GM19328 (cell line): Measurements from ENCODE around the gene THADA.
"Not testable (repeated sequence)": the region's sequence is repeated elsewhere in the genome, so short reads cannot be mapped to it uniquely, and the experiment has no call there.

ENCODE experiments used
- ATAC-seq: cut with Tn5 transposase; IDR thresholded peaks from one replicate; pipeline ENCODE4 v1.9.1; 2021; ENCODE audit warnings: mild to moderate bottlenecking, moderate library complexity; ENCODE audit not compliant: unreplicated experiment

The THADA gene

GRCh38 chr2:43540021-43540779 lies 55.6 kb downstream of the THADA start:
- no peak for ATAC-seq

DNA sequence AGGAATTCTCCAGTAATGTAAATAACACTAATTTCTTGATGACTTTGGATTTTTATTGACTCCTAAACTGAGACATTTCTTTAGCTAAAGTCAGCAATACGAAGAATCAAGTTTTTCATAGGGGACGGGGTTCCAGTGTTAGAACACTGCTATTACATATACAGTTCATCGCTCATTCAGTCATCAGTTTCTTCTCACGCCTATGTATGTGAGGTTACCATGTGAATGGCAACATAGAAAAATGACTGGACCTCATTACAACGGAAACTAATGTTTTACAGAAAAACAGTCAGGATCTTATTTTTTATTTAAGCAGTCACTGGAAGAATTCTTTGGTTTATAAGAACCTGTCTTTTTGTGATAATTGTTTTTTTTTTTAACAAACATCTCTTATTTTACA lies 56.4 kb downstream of the THADA start:
- ATAC-seq = no peak

DNA sequence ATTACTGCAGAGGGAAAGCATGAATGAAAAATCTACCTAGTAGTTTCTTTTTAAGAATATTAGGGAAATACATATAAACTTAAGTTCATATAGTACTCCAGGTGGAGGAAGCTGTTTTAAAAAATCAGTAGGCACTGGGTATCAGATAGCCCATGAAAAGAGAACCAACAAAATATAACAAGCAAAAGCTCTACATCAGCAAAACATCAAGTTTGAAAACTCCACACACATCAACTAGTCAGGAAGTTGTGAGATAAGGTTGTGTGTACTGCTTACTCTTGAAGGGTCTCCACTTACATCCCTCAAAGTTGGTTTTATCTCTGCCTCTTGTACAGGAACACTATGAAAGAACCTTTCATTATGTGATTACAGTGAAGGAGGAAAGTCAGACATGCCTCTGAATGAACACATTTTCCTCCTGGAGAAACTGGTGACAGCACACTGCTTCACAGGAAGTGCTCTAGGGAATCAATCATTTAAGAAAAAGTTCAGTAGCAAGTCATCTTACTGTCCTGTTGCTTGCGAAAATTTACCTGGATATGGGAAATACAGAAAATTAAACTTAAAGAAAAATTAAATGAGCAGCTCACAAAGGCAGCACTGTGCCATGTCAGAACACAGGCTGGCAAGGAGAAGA lies 57.7 kb downstream of the THADA start:
- no peak for ATAC-seq

- ATAC-seq = no peak
Observed at GRCh38 chr2:43537137-43537536, 58.7 kb downstream of the THADA start.

- ATAC-seq = no peak
Observed at GRCh38 chr2:43534569-43534968, 61.3 kb downstream of the THADA start.

DNA sequence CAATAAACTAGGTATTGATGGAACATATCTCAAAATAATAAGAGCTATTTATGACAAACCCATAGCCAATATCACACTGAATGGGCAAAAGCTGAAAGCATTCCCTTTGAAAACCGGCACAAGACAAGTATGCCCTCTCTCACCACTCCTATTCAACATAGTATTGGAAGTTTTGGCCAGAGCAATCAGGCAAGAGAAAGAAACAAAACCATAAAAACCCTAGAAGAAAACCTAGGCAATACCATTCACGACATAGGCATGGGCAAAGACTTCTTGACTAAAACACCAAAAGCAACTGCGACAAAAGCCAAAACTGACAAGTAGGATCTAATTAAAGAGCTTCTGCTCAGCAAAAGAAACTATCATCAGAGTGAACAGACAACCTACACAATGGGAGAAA lies 63.3 kb downstream of the THADA start:
- not testable (repeated sequence) for ATAC-seq

GRCh38 chr2:43531251-43531650 lies 64.6 kb downstream of the THADA start:
- ATAC-seq = no peak

- ATAC-seq = no peak
Observed at GRCh38 chr2:43526994-43527393, 68.8 kb downstream of the THADA start.

GRCh38 chr2:43525506-43525905 lies 70.3 kb downstream of the THADA start:
- no peak for ATAC-seq

DNA sequence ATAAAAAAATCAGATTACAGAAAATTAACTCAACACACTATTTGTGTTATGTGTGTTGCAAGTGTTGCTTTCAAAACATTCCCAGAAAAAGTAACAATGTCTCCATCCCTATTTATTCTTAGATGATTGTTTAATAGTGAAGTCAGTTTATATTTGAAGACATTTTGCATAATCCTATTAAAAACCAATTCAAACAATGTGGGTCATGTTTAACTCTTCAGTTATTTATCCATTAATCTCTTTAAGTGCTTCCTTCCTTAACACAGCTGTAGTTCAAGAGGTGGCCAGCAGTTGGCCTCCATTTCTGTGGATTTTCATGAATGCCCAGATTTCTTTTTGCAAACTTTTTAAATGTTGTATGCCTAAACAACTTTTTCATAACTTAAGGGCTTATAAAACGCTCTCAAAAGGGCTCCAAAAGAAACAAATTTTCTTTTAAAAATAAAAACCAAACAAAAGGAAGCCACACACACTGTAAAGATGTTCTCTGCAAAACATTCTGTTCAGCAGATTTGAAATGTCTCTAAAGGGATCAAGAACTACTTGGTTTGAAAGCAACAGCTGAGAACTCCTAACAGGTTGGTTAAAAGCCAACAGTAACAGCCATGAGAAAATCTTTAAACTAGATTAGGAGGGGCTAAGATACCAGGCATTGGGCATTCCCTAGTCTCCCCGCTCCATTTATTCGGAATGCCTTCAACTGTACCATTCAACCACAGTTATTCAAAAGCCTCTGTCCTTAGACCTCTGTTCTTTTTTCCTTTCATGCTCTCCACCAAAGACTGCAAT lies 71.5 kb downstream of the THADA start:
- ATAC-seq = no peak

- no peak for ATAC-seq
Observed at GRCh38 chr2:43522177-43522576, 73.7 kb downstream of the THADA start.

GRCh38 chr2:43521568-43521967 lies 74.3 kb downstream of the THADA start:
- ATAC-seq = no peak

- ATAC-seq = no peak
Observed at GRCh38 chr2:43520919-43521318, 74.9 kb downstream of the THADA start.

DNA sequence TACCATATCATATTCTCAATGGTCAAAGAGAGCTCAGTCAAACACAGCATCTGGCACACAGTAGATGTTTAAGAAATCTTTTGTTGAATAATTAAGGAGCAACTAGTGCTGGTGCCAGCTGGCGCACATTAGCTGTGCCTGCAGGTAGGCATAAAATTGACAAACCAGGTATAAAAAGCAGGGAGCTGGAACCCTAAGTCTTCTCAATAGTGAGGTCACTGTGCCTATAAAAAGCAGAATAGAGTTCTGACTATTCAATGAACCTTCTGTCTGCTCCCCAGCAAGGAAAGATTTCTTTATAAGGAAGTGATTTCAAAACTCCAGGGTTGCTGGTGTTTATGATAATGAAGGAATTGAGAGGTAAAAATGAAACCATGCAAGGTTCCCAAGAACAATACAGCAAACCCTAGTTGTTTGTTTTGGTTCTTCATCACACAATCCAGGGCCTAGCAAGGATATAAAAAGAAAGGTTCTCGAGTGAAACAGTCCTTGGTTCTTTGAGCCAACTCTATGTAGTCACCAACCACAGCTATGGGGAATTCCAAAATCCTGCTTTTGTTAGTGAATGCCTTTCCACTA lies 76.1 kb downstream of the THADA start:
- no peak for ATAC-seq

DNA sequence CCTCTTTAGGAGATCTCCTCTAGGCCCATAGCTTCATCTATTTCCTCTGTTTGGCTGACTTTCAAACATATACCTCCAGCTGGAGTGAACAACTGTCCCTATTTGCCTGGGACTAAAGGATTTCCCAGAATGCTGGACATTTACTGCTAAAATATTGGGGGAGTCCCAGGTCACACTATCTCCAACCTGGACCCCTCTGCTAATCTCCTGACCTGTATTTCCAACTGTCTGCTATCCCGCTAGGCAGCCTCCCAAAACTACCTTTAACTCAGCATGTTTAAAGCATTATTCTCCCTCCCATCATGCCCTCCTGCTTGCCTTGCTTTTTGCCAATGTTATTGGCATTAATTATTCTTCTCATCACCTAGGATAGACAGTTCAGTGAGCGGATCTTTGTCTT lies 77.1 kb downstream of the THADA start:
- no peak for ATAC-seq

DNA sequence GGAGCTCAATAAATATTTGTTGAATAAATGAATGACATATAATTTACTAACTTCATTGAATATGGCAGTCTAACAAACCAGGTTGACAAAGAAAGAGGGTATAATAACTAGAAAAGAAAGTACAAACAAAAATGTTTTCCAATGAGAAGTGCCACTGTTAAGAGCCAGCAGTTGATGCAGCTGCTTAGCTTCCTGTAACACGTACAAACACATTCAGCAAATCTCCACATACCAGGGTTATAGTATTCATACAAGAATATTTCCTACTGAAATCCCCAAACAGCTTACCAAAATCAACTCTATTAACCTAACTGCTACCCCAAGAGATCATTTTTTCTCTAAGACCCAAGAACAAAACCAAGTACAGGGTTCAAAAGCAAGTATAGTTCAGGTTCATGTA lies 77.7 kb downstream of the THADA start:
- no peak for ATAC-seq

- no peak for ATAC-seq
Observed at GRCh38 chr2:43515807-43516497, 79.9 kb downstream of the THADA start.

DNA sequence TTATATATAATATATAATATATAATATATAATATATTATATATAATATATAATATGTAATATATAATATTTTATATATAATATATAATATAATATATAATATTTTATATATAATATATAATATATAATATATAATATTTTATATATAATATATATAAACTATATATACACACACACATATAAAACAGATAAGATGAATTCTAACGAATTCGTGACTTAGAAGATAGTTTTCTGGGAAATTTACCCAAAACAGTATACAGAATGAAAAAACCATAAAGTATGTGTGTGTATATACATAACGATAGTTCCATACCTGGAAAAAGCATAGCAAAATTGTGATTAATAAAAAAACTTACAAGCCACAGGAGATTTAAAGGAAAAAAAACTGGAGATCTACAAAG lies 80.6 kb downstream of the THADA start:
- no peak for ATAC-seq

DNA sequence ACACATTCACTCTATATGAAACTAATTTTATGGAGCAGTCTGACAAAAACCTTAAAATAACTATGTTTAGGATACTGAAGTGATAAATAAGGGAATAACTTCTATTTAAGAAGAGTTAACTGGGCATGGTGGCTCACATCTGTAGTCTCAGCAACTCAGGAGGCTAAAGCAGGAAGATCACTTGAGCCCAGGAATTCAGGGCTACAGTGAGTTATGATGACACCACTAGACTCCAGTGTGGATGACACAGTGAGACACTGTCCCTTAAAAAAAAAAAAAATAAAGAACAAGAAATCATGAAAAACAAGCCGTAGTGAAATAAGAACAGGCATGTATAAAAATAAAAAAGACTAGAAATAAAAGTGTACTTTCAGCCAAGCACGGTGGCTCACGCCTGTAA lies 82.0 kb downstream of the THADA start:
- no peak for ATAC-seq

DNA sequence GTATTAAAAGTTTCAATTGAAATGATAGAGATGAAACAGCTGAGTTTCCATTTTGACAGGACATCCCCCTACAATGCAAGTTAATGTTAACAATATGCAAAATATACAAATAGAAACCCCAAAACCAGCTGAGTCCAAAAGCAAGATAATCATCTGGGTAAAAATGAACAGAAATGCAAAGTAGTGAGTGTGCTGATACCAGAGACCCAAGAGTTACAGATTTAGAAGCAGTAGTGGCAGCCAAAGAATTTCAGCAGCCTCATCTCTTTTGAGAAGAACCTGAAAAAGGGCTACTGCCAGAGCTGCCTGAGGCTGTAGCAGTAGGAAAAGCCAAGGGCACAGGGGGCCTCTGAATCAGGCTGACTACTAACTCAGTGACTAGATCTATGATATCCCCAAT lies 82.6 kb downstream of the THADA start:
- peak; percentile 67 for ATAC-seq

- no peak for ATAC-seq
Observed at GRCh38 chr2:43511199-43511598, 84.6 kb downstream of the THADA start.
